HG03025 (cell line): ENCODE data around the gene BAMBI.
"Not testable (repeated sequence)": the region's sequence is repeated elsewhere in the genome, so short reads cannot be mapped to it uniquely, and the experiment has no call there.

Source experiments
- ATAC-seq: cut with Tn5 transposase; IDR thresholded peaks from one replicate; pipeline ENCODE4 v1.9.1; 2021; ENCODE audit warnings: mild to moderate bottlenecking, moderate library complexity; ENCODE audit not compliant: unreplicated experiment, low FRiP score

Gene BAMBI

GRCh38 chr10:28676968-28677887, at the start of gene BAMBI:
BAMBI (plus strand) TSS chr10:28677521; CDS start chr10:28677898, 377 bp downstream.
- peak; percentile 99 for ATAC-seq

- ATAC-seq, result peak; percentile 61
These were observed 49.0 kb upstream of the BAMBI start for GRCh38 chr10:28628184-28628893.

- ATAC-seq, result no peak
These were observed 45.3 kb upstream of the BAMBI start for GRCh38 chr10:28631896-28632583.

GRCh38 chr10:28632584-28632945, 44.8 kb upstream of the BAMBI start:
- no peak for ATAC-seq

- ATAC-seq, result no peak
These were observed 43.6 kb upstream of the BAMBI start for GRCh38 chr10:28633750-28634149.

GRCh38 chr10:28637346-28637745, 40.0 kb upstream of the BAMBI start:
- ATAC-seq, result no peak

- ATAC-seq, result no peak
These were observed 38.9 kb upstream of the BAMBI start for GRCh38 chr10:28638392-28638791.

GRCh38 chr10:28640551-28640950, 36.8 kb upstream of the BAMBI start:
- no peak for ATAC-seq

GRCh38 chr10:28644647-28645046, 32.7 kb upstream of the BAMBI start:
- no peak for ATAC-seq

- no peak for ATAC-seq
These were observed 25.2 kb upstream of the BAMBI start for GRCh38 chr10:28652106-28652505.

GRCh38 chr10:28652703-28653102, 24.6 kb upstream of the BAMBI start:
- no peak for ATAC-seq

GRCh38 chr10:28658824-28659223, 18.5 kb upstream of the BAMBI start:
- not testable (repeated sequence) for ATAC-seq

GRCh38 chr10:28661035-28661434, 16.3 kb upstream of the BAMBI start:
- ATAC-seq, result no peak

GRCh38 chr10:28663576-28664368, 13.5 kb upstream of the BAMBI start:
- peak; percentile 61 for ATAC-seq

- ATAC-seq, result no peak
These were observed 13.0 kb upstream of the BAMBI start for GRCh38 chr10:28664369-28664740.

GRCh38 chr10:28666751-28667467, 10.4 kb upstream of the BAMBI start:
- ATAC-seq, result no peak

GRCh38 chr10:28668363-28669226, 8.7 kb upstream of the BAMBI start:
- no peak for ATAC-seq

GRCh38 chr10:28669227-28670173, 7.8 kb upstream of the BAMBI start:
- no peak for ATAC-seq
